Breast epithelium (tissue), 3 donors: ENCODE measurements around the gene MGAT4A.

Source experiments
- CTCF ChIP-seq, 3 donors: fragments of 450-650 bp; IDR thresholded peaks; one replicate each; pipeline ENCODE4 v1.5.1; 2016 to 2017; ENCODE audit warnings: antibody characterized with exemption in 3 of 3, mild to moderate bottlenecking in 3 of 3, moderate library complexity in 3 of 3
- POLR2A ChIP-seq: fragments of 450-650 bp; IDR thresholded peaks from one replicate; pipeline ENCODE4 v1.6.1; 2016; ENCODE audit warnings: antibody characterized with exemption, mild to moderate bottlenecking, moderate library complexity

DNA sequence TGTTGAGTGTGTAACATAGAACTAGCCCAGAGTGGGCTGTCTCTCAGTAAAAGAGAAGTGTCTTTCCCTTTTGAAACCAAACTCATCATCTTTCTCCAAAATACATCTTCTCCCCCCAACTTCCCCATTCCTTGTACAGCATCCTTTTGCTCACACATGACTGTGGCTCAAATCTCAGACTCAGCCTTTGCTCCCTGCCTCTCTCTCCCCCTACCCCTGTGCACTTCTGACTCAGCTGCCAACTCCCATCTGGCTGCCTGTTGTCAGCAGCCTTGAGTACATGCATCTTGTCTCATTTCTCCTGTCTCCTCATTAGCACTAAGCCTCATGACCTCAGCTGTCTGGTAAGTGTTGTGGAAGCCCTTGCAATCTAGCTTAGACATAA, 18.1 kb upstream of the MGAT4A start:
- TF ChIP-seq CTCF (IDR thresholded peaks at IDR 0.05) (no peak), POLR2A (no peak)
